Colon (tissue), 2 donors: ENCODE results near the gene CFAP141.
"Not testable (repeated sequence)": the region's sequence is repeated elsewhere in the genome, so short reads cannot be mapped to it uniquely, and the experiment has no call there.

Experiments
- FAIRE-seq: peaks from 2 replicates; lab custom pipeline; 2012; peaks lifted over from hg19 to GRCh38; lab: Jason Lieb, UNC
- donor health status: control.
- donor health status: control.

CFAP141 gene

GRCh38 chr1:154208677-154209388, 2.7 kb upstream of the CFAP141 start:
- FAIRE-seq: no peak

GRCh38 chr1:154207262-154207661, 1.1 kb upstream of the CFAP141 start:
- FAIRE-seq: no peak

- not testable (repeated sequence) for FAIRE-seq
Measured at GRCh38 chr1:154205778-154206177, 355 bp downstream of the CFAP141 start.

GRCh38 chr1:154199563-154199879, 6.6 kb downstream of the CFAP141 start:
- no peak for FAIRE-seq

- no peak for FAIRE-seq
Measured at GRCh38 chr1:154198756-154199562, 7.2 kb downstream of the CFAP141 start.

GRCh38 chr1:154193821-154194220, 12.3 kb downstream of the CFAP141 start:
- no peak for FAIRE-seq

DNA sequence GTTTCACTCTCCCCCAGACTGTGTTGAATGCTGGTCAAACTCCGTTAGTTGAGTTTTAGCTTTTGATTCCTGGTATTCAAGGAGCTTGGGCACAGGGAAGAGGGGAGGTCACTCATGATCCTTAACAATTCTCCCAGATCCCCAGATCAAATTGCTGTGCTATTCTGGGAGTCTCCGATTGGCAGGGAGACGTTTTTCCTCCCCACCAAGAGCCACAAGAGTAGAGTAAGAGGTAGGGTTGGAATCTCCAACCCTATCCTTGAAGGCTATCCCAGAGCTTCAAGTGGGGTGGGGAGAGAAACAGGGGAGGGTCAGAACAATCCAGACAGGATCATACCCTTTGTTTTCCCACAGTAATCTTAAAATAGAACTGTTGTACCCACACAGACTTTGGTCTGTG, 13.7 kb downstream of the CFAP141 start:
- no peak for FAIRE-seq

- no peak for FAIRE-seq
Measured at GRCh38 chr1:154191990-154192461, 14.1 kb downstream of the CFAP141 start, which contains the start of gene TPM3. Gene TPM3, minus strand, starts transcription at chr1:154192100. Its CDS starts 82 bp downstream, at chr1:154192018.

DNA sequence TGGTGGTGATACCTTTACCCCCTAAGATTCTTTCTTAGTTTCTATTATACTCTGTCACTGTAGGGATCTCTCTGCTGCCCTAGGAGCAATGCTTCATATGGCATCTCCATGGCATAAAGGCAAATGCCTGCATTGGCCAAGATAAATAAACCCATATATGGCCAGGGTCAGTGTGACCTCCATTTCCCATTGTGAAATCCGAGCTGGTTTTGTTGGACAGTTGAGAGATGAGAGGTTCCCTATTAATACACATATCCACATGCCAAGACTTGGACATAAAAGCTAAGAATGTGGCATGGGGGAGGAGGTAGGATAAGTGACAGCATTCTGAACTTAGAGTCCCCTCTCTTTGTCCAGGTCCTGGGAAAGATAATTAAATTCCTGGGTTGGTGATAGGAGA, 15.6 kb downstream of the CFAP141 start:
- no peak for FAIRE-seq

- no peak for FAIRE-seq
Measured at GRCh38 chr1:154186852-154187501, 19.2 kb downstream of the CFAP141 start.

- FAIRE-seq: no peak
Measured at GRCh38 chr1:154186177-154186576, 20.0 kb downstream of the CFAP141 start.

- FAIRE-seq: no peak
Measured at GRCh38 chr1:154183046-154183915, 22.9 kb downstream of the CFAP141 start.

DNA sequence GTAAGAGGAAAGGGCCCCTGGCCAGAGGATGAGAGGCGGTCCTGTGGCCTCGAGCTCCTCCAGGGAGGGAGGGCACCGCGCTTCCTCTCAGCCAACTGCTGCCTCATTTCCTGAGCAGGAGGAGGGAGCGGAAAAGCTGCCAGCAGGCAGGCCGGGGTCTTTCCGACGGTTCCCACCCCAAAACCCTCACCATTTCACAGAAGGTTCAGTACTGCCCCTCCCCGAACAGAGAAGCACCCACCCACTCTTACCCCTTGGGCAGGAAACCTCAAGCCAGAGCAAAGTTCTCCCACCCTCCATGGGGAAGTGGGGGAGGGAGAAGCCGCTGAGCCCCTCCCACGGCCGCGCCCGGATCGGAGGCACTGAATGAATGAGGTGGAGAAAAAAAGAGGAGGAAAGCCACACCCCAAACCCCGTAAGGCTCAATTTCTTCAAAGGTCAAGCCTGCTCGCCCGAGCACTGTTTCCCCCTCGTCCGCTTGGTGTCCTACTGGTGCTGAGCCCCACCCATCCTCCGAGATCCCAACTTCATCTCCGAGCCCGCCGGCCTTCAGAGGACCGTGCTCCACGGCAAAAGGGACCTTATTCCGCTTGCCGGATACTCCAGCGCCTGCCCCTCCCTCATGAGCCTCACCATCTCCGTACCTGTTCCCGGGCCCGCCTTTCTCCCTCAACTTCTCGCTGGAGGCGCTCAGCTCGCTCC, 23.6 kb downstream of the CFAP141 start:
- FAIRE-seq: no peak

DNA sequence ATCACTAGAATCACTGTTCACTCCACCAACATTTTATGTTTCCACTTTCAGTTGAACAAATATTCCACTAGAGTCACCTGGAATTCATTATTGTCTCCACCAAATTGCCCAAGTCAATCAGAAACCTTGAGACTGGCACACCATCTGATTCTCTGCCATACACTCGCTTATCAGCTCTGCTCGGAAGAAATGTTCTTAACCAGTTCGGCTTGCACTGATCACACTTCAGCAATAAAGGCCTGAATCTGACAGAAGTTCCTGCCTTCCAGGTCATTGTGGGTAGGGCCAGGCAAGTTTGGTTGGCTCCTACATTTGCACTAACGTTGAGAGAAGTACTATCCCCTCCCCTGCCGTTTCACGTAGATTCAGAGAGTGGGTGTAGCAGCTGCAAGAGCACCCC, 24.2 kb downstream of the CFAP141 start:
- FAIRE-seq: no peak

- FAIRE-seq: no peak
Measured at GRCh38 chr1:154179946-154180687, 26.0 kb downstream of the CFAP141 start.

DNA sequence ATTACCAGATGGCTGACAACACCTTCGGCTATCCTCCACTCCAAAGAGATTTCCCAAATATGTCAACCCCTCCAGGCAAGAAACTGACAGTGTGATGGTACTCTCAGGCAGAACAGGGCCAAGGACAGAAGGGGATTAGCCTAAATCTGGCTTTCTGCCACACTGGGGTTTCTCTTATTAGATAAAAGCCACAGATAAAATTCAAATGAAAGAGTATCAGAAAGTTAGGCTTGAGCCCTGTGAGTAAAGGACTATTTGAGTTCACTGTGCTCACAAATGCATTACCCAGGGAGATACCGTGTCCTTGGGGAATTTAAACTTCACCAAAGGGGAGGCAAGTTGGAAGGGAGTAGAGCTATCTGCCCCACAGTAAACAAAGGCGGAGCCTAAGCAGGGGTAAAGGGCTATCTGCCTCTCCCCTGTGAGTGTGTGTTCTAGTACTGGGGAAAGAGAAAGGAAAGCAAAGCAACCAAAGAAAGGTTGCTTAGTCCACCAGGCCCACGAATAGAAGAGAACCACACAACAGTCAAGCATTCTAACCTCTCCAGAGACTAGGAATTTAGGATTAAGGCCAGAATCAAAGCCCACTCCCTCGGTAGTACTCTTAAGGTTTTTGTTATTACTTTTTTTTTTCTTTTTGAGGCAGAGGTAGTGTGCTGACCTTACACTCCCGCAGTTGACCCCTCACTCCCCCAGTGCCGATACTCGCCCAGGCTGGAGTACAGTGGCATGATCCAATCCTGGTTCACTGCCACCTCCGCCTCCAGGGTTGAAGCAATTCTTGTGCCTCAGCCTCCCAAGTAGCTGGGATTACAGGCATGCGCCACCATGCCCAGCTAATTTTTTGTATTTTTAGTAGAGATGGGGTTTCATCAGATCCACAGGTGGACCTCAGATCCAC, 27.0 kb downstream of the CFAP141 start:
- FAIRE-seq: no peak

DNA sequence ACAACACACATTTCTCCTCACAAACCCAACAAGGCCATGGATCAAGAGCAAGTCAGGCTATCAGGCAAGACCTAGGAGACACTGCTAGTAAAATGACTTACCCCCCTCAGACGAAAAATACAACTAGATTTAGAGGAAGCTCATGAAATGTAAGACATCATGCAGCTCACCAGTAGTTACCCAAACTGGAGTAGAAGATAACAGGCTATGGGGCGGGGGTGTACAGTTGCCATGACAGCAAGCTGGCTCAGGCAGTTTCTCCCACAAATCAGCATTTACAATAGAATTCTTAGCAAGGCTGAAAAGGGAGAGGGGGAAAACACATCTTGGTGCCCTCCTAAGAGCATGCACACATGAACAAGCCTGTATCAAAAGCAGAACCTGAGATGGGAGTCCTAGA, 28.1 kb downstream of the CFAP141 start:
- no peak for FAIRE-seq

- no peak for FAIRE-seq
Measured at GRCh38 chr1:154176337-154176736, 29.8 kb downstream of the CFAP141 start.

DNA sequence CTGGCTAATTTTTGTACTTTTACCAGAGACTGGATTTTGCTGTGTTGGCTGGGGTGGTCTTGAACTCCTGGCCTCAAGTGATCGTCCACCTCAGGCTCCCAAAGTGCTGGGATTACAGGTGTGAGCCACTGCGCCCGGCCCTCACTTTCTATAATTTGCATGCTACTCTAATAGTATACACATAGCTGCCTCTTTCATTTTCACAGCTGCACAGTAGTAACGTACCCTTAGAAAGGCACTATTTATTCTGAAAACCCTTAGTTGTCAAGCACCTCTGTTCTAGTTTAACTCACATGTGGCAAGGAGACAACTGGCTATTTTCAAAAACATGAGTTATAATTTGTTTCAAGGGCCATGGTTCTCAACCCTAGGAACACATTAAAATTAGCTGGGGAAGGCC, 31.5 kb downstream of the CFAP141 start:
- FAIRE-seq: no peak

DNA sequence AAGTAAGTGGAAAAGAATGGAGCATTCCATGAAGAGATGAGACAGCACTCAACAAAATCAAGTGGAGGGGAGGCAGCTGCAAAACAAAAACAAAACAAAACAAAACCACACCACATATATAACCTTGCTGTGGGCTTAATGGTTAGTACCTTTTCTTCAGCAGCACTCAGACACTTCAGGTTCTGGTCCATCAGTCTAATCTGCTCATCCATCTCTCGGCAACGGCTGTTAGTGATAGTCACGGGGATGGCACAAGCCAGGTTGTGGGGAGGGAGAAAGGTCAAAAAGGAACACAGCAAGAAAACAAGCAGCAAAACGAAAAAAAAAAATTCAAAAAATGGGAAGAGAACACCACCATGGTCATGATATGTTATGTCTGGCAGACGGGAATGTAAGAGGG, 34.3 kb downstream of the CFAP141 start:
- FAIRE-seq: no peak
